H9 (cell line): Measurements from ENCODE around the gene DNER. TPM values are rescaled to one million over a fixed set of nuclear protein-coding genes. Genes with fewer than 3 reads are reported as not detected.

Source experiments
- DNase-seq: peaks from one replicate; pipeline ENCODE4 v3.0.0-alpha.2; 2017
- H2AFZ ChIP-seq: one replicate; pipeline ENCODE4 v1.6.1; 2013; ENCODE audit warnings: mild to moderate bottlenecking, low read length, control low read depth, moderate library complexity
- H2AK5ac ChIP-seq: 2 replicates; pipeline ENCODE4 v1.6.1; 2013; ENCODE audit warnings: low read length, control low read depth, mixed read lengths; ENCODE audit not compliant: insufficient read length
- H2BK120ac ChIP-seq: one replicate; pipeline ENCODE4 v1.6.1; 2013; ENCODE audit warnings: low read depth, mild to moderate bottlenecking, low read length, control low read depth, inconsistent platforms; ENCODE audit not compliant: poor library complexity, severe bottlenecking
- H2BK12ac ChIP-seq: 2 replicates; pipeline ENCODE4 v1.6.1; 2013; ENCODE audit warnings: low read length, control low read depth, mixed read lengths, low read depth; ENCODE audit not compliant: insufficient read length
- H2BK15ac ChIP-seq: 2 replicates; pipeline ENCODE4 v1.6.1; 2013; ENCODE audit warnings: low read depth, low read length, control low read depth
- H2BK20ac ChIP-seq: one replicate; pipeline ENCODE4 v1.6.1; 2013; ENCODE audit warnings: low read depth, mild to moderate bottlenecking, low read length, control low read depth, inconsistent platforms; ENCODE audit not compliant: poor library complexity, severe bottlenecking
- H2BK5ac ChIP-seq: 2 replicates; pipeline ENCODE4 v1.6.1; 2013; ENCODE audit warnings: low read length, control low read depth, mixed read lengths; ENCODE audit not compliant: insufficient read length
- H3K14ac ChIP-seq: 2 replicates; pipeline ENCODE4 v1.6.1; 2013; ENCODE audit warnings: low read length, control low read depth; ENCODE audit not compliant: insufficient read depth
- H3K18ac ChIP-seq: 2 replicates; pipeline ENCODE4 v1.6.1; 2013; ENCODE audit warnings: low read depth, mild to moderate bottlenecking, mixed read lengths, low read length, control low read depth; ENCODE audit not compliant: insufficient read length
- H3K23ac ChIP-seq: 2 replicates; pipeline ENCODE4 v1.6.1; 2013; ENCODE audit warnings: low read length, control low read depth, mixed read lengths, low read depth; ENCODE audit not compliant: insufficient read length
- H3K23me2 ChIP-seq: 2 replicates; pipeline ENCODE4 v1.6.1; 2013; ENCODE audit warnings: low read depth, mild to moderate bottlenecking, mixed read lengths, low read length, control low read depth; ENCODE audit not compliant: insufficient read length, poor library complexity, severe bottlenecking
- H3K27ac ChIP-seq: 2 replicates; pipeline ENCODE4 v1.5.1; 2013; ENCODE audit warnings: low read length, control low read depth, mixed read lengths, low read depth; ENCODE audit not compliant: insufficient read length
- H3K27me3 ChIP-seq: 2 replicates; pipeline ENCODE4 v1.6.1; 2013; ENCODE audit warnings: low read length, control low read depth, inconsistent platforms; ENCODE audit not compliant: insufficient read depth
- H3K4ac ChIP-seq: 2 replicates; pipeline ENCODE4 v1.6.1; 2013; ENCODE audit warnings: low read depth, mild to moderate bottlenecking, control low read depth, inconsistent platforms, low read length, moderate library complexity
- H3K4me1 ChIP-seq: 2 replicates; pipeline ENCODE4 v1.6.1; 2013; ENCODE audit warnings: low read length, control low read depth, inconsistent platforms; ENCODE audit not compliant: insufficient read depth
- H3K4me2 ChIP-seq: 2 replicates; pipeline ENCODE4 v1.6.1; 2013; ENCODE audit warnings: low read length, control low read depth, mixed read lengths; ENCODE audit not compliant: insufficient read length, insufficient read depth
- H3K56ac ChIP-seq: 2 replicates; pipeline ENCODE4 v1.6.1; 2013; ENCODE audit warnings: low read depth, mild to moderate bottlenecking, mixed read lengths, low read length, control low read depth; ENCODE audit not compliant: insufficient read length
- H3K79me1 ChIP-seq: 2 replicates; pipeline ENCODE4 v1.6.1; 2013; ENCODE audit warnings: low read depth, mild to moderate bottlenecking, moderate library complexity, low read length, control low read depth, inconsistent platforms; ENCODE audit not compliant: insufficient read depth, poor library complexity, severe bottlenecking
- H3K79me2 ChIP-seq: 2 replicates; pipeline ENCODE4 v1.6.1; 2013; ENCODE audit warnings: low read length, control low read depth, inconsistent platforms; ENCODE audit not compliant: insufficient read depth
- H3K9ac ChIP-seq: 2 replicates; pipeline ENCODE4 v1.6.1; 2013; ENCODE audit warnings: low read length, control low read depth, mixed read lengths; ENCODE audit not compliant: insufficient read length; ENCODE audit errors: extremely low read depth
- H3K9me3 ChIP-seq: one replicate; pipeline ENCODE4 v1.6.1; 2013; ENCODE audit warnings: low read depth, low read length, inconsistent platforms; ENCODE audit not compliant: control insufficient read depth
- H3T11ph ChIP-seq: one replicate; pipeline ENCODE4 v1.6.1; 2013; ENCODE audit warnings: mild to moderate bottlenecking, low read length, control low read depth, inconsistent platforms
- H4K20me1 ChIP-seq: one replicate; pipeline ENCODE4 v1.6.1; 2013; ENCODE audit not compliant: control insufficient read depth, insufficient read length, insufficient read depth
- H4K5ac ChIP-seq: 2 replicates; pipeline ENCODE4 v1.6.1; 2013; ENCODE audit warnings: low read depth, mild to moderate bottlenecking, mixed read lengths, low read length, control low read depth; ENCODE audit not compliant: insufficient read length
- H4K8ac ChIP-seq: replicated peaks from 2 replicates; pipeline ENCODE4 v1.6.1; 2013; ENCODE audit warnings: low read length, control low read depth, mixed read lengths, low read depth; ENCODE audit not compliant: insufficient read length
- H4K91ac ChIP-seq: 2 replicates; pipeline ENCODE4 v1.6.1; 2013; ENCODE audit warnings: low read depth, mild to moderate bottlenecking, moderate library complexity, mixed read lengths, low read length, control low read depth; ENCODE audit not compliant: insufficient read length
- H3K27ac Mint-ChIP-seq, 3 experiments: 2 replicates in 2 of 3; 3 replicates in 1 of 3; pipeline ENCODE4 v1.8.0; 2020 to 2021; ENCODE audit warnings: mixed read lengths in 3 of 3, mild to moderate bottlenecking in 1 of 3, moderate library complexity in 1 of 3
- H3K27me3 Mint-ChIP-seq: 2 replicates; pipeline ENCODE4 v1.8.0; 2021; ENCODE audit warnings: low read depth, mild to moderate bottlenecking, moderate library complexity, mixed read lengths
- H3K36me3 Mint-ChIP-seq, 3 experiments: 2 replicates in 2 of 3; 3 replicates in 1 of 3; pipeline ENCODE4 v1.8.0; 2020 to 2021; ENCODE audit warnings: low read depth in 3 of 3, mixed read lengths in 3 of 3; ENCODE audit not compliant: insufficient read depth in 1 of 3
- H3K4me1 Mint-ChIP-seq, 2 experiments: 2 replicates each; pipeline ENCODE4 v1.8.0; 2020; ENCODE audit warnings: mixed read lengths in 2 of 2
- H3K4me3 Mint-ChIP-seq, 2 experiments: 2 replicates in 1 of 2; 3 replicates in 1 of 2; pipeline ENCODE4 v1.8.0; 2020 to 2021; ENCODE audit warnings: mild to moderate bottlenecking in 2 of 2, mixed read lengths in 2 of 2, moderate library complexity in 1 of 2
- H3K9me3 Mint-ChIP-seq, 2 experiments: 2 replicates in 1 of 2; 3 replicates in 1 of 2; pipeline ENCODE4 v1.8.0; 2020; ENCODE audit warnings: mild to moderate bottlenecking in 2 of 2, mixed read lengths in 2 of 2, moderate library complexity in 1 of 2
- WGBS: extraction: QIAGEN DNeasy Blood & Tissue Kit; methylation state at CpG from one replicate; pipeline ENCODE4 v1.1.7; 2013; ENCODE audit warnings: missing lambda C conversion rate, low lambda C conversion rate, mixed read lengths; ENCODE audit not compliant: insufficient read length; ENCODE audit errors: extremely low coverage; 5-methylcytosine and 5-hydroxymethylcytosine counted together
- total RNA-seq: library from RNA; stranded (reverse); gene quantifications from 2 replicates; pipeline ENCODE4 v1.2.1, GENCODE V29; 2021
- TF ChIP-seq, protein P1 (sequence below): fragments of 200-600 bp; sonication (generic); conservative IDR thresholded peaks from 3 replicates; pipeline ENCODE4 v1.8.0; 2021; ENCODE audit warnings: antibody characterized with exemption, mild to moderate bottlenecking

The DNER gene
- total RNA-seq, 1 experiment from 2014 or later = 1.0 TPM

DNA sequence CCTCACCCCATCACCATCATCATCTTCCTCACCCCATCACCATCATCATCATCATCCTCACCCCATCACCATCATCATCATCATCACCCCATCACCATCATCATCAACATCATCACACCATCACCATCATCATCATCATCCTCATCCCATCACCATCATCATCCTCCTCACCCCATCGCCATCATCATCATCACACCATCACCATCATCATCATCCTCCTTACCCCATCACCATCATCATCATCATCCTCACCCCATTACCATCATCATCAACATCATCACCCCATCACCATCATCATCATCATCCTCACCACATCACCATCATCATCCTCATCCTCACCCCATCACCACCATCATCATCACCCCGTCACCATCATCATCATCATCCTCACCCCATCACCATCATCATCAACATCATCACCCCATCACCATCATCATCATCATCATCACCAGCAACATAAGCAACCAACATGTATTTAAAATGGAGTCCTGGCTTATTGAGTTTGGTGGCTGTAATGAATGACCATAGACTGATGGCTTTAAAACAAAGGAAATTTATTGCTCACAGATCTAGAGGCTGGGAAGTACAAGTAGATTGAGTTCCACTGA lies 150.0 kb downstream of the DNER start:
- Histone ChIP-seq H3K4me1 (no peaks in the 10 kb centered on the region), H3K23me2 (no peaks in the 10 kb centered on the region), H3K56ac (no peak overlapping the region), H2BK12ac (no peak overlapping the region), H3K4me2 (no peak overlapping the region), H3K23ac (no peak overlapping the region), H3K18ac (no peak overlapping the region), H3K27ac (no peak overlapping the region), H3K9me3 (no peaks in the 10 kb centered on the region), H2BK15ac (no peak overlapping the region), H3K4ac (no peak overlapping the region), H3K14ac (no peak overlapping the region), H3K9ac (no peak overlapping the region), H3K79me1 (no peaks in the 10 kb centered on the region), H3T11ph (no peak overlapping the region), H3K27me3 (no peaks in the 10 kb centered on the region), H2AFZ (no peak overlapping the region), H2BK120ac (no peak overlapping the region), H4K5ac (no peak overlapping the region), H2BK5ac (no peak overlapping the region), H4K8ac (no peak overlapping the region), H4K20me1 (no peaks in the 10 kb centered on the region), H2AK5ac (no peak overlapping the region), H2BK20ac (no peak overlapping the region), H3K79me2 (no peaks in the 10 kb centered on the region; the same call in 1 of the 2 replicates), H4K91ac (no peak overlapping the region)
- Mint-ChIP-seq H3K4me3 (no peak overlapping the region), H3K9me3 (no peaks in the 10 kb centered on the region), H3K4me1 (no peaks in the 10 kb centered on the region), H3K27me3 (no peaks in the 10 kb centered on the region), H3K27ac (no peak overlapping the region), H3K36me3 (no peaks in the 10 kb centered on the region)
- WGBS = 100% methylated on average over 2 of the region's 2 CpGs
- no peak for DNase-seq
- TF ChIP-seq, protein P1, sequence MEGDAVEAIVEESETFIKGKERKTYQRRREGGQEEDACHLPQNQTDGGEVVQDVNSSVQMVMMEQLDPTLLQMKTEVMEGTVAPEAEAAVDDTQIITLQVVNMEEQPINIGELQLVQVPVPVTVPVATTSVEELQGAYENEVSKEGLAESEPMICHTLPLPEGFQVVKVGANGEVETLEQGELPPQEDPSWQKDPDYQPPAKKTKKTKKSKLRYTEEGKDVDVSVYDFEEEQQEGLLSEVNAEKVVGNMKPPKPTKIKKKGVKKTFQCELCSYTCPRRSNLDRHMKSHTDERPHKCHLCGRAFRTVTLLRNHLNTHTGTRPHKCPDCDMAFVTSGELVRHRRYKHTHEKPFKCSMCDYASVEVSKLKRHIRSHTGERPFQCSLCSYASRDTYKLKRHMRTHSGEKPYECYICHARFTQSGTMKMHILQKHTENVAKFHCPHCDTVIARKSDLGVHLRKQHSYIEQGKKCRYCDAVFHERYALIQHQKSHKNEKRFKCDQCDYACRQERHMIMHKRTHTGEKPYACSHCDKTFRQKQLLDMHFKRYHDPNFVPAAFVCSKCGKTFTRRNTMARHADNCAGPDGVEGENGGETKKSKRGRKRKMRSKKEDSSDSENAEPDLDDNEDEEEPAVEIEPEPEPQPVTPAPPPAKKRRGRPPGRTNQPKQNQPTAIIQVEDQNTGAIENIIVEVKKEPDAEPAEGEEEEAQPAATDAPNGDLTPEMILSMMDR = no peak
